Stimulated activated naive CD8-positive, alpha-beta T cell treated with anti-CD3 and anti-CD28 coated beads, Interleukin-15, Interleukin-2, amounts not matched to agents 100 ng/mL and 50 ng/mL, for 24 hours (primary cell): ENCODE data around the gene SNAP25.

Source experiments
- H3K27ac Mint-ChIP-seq: one replicate; pipeline ENCODE4 v1.8.0; 2021; ENCODE audit warnings: mild to moderate bottlenecking, mixed read lengths
- H3K27me3 Mint-ChIP-seq: one replicate; pipeline ENCODE4 v1.8.0; 2021; ENCODE audit warnings: mixed read lengths
- H3K36me3 Mint-ChIP-seq: one replicate; pipeline ENCODE4 v1.8.0; 2021; ENCODE audit warnings: low read depth, mixed read lengths
- H3K4me1 Mint-ChIP-seq: one replicate; pipeline ENCODE4 v1.8.0; 2021; ENCODE audit warnings: low read depth, mixed read lengths
- H3K4me3 Mint-ChIP-seq: one replicate; pipeline ENCODE4 v1.8.0; 2021; ENCODE audit warnings: mild to moderate bottlenecking, mixed read lengths
- H3K9me3 Mint-ChIP-seq: one replicate; pipeline ENCODE4 v1.8.0; 2021; ENCODE audit warnings: mixed read lengths

Gene SNAP25

GRCh38 chr20:10297684-10298240, 79.1 kb downstream of the SNAP25 start:
- Mint-ChIP-seq H3K27ac (no peak overlapping the region), H3K36me3 (no peaks in the 10 kb centered on the region), H3K4me3 (no peak overlapping the region), H3K27me3 (peaks cover 3% of the 10 kb centered on the region), H3K4me1 (no peaks in the 10 kb centered on the region), H3K9me3 (no peaks in the 10 kb centered on the region)

GRCh38 chr20:10300582-10301446, 82.2 kb downstream of the SNAP25 start:
- H3K27me3 Mint-ChIP-seq: peaks cover 3% of the 10 kb centered on the region
- H3K4me3 Mint-ChIP-seq: no peak overlapping the region
- no peaks in the 10 kb centered on the region for H3K36me3 Mint-ChIP-seq
- H3K27ac Mint-ChIP-seq: no peak overlapping the region
- H3K9me3 Mint-ChIP-seq: no peaks in the 10 kb centered on the region
- no peaks in the 10 kb centered on the region for H3K4me1 Mint-ChIP-seq

- Mint-ChIP-seq H3K4me3 (no peak overlapping the region), H3K36me3 (no peaks in the 10 kb centered on the region), H3K27ac (no peak overlapping the region), H3K9me3 (peaks cover 4% of the 10 kb centered on the region), H3K4me1 (peaks cover 9% of the 10 kb centered on the region), H3K27me3 (peaks cover 8% of the 10 kb centered on the region)
Measured at GRCh38 chr20:10303852-10304251, 85.2 kb downstream of the SNAP25 start.

DNA sequence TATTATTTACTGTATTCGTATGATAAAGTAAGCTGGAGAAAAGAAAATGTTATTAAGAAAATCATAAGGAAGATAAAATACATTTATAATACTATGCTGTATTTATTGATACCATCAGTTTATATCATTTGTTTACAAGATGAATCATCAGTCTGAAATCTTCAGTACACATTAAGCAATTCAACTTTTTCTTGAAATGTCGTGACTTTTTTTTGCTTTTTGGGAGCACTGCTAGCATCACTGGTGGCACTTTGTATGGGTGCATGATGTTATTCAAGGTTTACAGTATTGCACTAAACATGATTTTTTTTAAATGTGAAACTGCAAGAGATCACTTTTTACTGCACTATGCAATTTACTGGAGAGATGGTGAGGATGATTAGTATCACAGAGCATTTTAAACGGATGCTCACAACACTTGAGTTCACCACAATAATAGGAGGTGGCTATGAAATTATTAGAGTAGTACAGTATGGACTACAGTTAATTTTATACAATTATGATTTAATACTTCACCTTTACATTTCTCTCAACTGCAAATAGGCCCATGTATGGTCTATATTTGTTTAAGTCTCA, 85.9 kb downstream of the SNAP25 start:
- peaks cover 9% of the 10 kb centered on the region for H3K4me1 Mint-ChIP-seq
- H3K9me3 Mint-ChIP-seq: peaks cover 4% of the 10 kb centered on the region
- no peak overlapping the region for H3K27ac Mint-ChIP-seq
- peaks cover 9% of the 10 kb centered on the region for H3K27me3 Mint-ChIP-seq
- H3K36me3 Mint-ChIP-seq: no peaks in the 10 kb centered on the region
- H3K4me3 Mint-ChIP-seq: no peak overlapping the region

GRCh38 chr20:10306440-10307358, 88.1 kb downstream of the SNAP25 start:
- Mint-ChIP-seq H3K4me3 (no peak overlapping the region), H3K27ac (no peak overlapping the region), H3K36me3 (no peaks in the 10 kb centered on the region), H3K27me3 (peaks cover 13% of the 10 kb centered on the region), H3K9me3 (peaks cover 4% of the 10 kb centered on the region), H3K4me1 (peaks cover 9% of the 10 kb centered on the region)

GRCh38 chr20:10307359-10307735, 88.7 kb downstream of the SNAP25 start:
- no peaks in the 10 kb centered on the region for H3K36me3 Mint-ChIP-seq
- H3K4me1 Mint-ChIP-seq: peaks cover 9% of the 10 kb centered on the region
- no peak overlapping the region for H3K4me3 Mint-ChIP-seq
- peaks cover 4% of the 10 kb centered on the region for H3K9me3 Mint-ChIP-seq
- peaks cover 13% of the 10 kb centered on the region for H3K27me3 Mint-ChIP-seq
- H3K27ac Mint-ChIP-seq: no peak overlapping the region

GRCh38 chr20:10308652-10309051, 90.0 kb downstream of the SNAP25 start:
- Mint-ChIP-seq H3K9me3 (peaks cover 4% of the 10 kb centered on the region), H3K4me1 (peaks cover 9% of the 10 kb centered on the region), H3K36me3 (no peaks in the 10 kb centered on the region), H3K4me3 (no peak overlapping the region), H3K27me3 (peaks cover 13% of the 10 kb centered on the region), H3K27ac (no peak overlapping the region)

DNA sequence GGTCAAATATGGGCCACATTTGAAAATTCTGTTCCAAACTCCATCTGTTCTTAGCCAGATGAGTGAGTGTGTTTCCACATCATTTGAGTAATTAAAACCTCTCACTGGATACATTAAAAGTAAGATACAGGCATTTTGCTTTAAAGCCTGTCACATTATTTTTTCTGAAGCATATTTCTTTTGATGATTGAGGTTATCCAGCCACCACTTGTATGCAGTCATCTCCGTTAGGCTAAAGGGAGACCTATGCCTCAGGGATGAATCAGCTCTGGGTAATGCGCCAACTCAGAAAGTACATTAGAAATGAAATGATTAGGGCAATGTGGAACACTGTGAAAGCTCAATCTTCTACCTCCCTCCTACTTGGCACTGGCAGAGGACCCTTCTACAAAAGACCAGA, 90.7 kb downstream of the SNAP25 start:
- Mint-ChIP-seq H3K4me3 (no peak overlapping the region), H3K9me3 (peaks cover 4% of the 10 kb centered on the region), H3K4me1 (peaks cover 9% of the 10 kb centered on the region), H3K27ac (no peak overlapping the region), H3K36me3 (no peaks in the 10 kb centered on the region), H3K27me3 (peaks cover 16% of the 10 kb centered on the region)

GRCh38 chr20:10312111-10312510, 93.5 kb downstream of the SNAP25 start:
- peaks cover 28% of the 10 kb centered on the region for H3K27me3 Mint-ChIP-seq
- no peaks in the 10 kb centered on the region for H3K4me1 Mint-ChIP-seq
- H3K9me3 Mint-ChIP-seq: peaks cover 6% of the 10 kb centered on the region
- H3K4me3 Mint-ChIP-seq: no peak overlapping the region
- H3K27ac Mint-ChIP-seq: no peak overlapping the region
- H3K36me3 Mint-ChIP-seq: no peaks in the 10 kb centered on the region

DNA sequence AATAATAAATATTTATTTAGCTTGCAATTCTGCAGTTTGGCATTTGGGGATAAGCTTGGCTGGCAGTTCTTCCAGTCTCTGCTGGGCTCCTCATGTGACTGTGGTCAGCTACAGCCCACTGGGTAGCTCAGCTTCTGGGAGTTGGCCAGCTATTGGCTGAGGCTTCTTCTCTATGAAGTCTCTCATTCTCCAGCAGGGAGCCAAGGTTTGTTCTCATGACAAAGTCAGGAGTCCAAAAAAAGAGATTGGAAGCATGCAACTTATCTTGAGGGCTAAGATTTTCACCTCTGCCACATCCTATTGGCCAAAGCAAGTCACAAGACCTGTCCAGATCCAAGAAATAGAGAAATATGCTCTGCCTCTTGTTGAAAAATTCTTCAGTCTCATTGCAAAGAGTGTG, 94.6 kb downstream of the SNAP25 start:
- H3K27ac Mint-ChIP-seq: no peak overlapping the region
- H3K27me3 Mint-ChIP-seq: peaks cover 28% of the 10 kb centered on the region
- H3K9me3 Mint-ChIP-seq: peaks cover 8% of the 10 kb centered on the region
- no peaks in the 10 kb centered on the region for H3K36me3 Mint-ChIP-seq
- H3K4me1 Mint-ChIP-seq: no peaks in the 10 kb centered on the region
- H3K4me3 Mint-ChIP-seq: no peak overlapping the region

- no peaks in the 10 kb centered on the region for H3K4me1 Mint-ChIP-seq
- H3K4me3 Mint-ChIP-seq: no peak overlapping the region
- H3K27me3 Mint-ChIP-seq: peaks cover 24% of the 10 kb centered on the region
- H3K27ac Mint-ChIP-seq: no peak overlapping the region
- H3K36me3 Mint-ChIP-seq: no peaks in the 10 kb centered on the region
- H3K9me3 Mint-ChIP-seq: peaks cover 5% of the 10 kb centered on the region
Measured at GRCh38 chr20:10313701-10314100, 95.1 kb downstream of the SNAP25 start.

DNA sequence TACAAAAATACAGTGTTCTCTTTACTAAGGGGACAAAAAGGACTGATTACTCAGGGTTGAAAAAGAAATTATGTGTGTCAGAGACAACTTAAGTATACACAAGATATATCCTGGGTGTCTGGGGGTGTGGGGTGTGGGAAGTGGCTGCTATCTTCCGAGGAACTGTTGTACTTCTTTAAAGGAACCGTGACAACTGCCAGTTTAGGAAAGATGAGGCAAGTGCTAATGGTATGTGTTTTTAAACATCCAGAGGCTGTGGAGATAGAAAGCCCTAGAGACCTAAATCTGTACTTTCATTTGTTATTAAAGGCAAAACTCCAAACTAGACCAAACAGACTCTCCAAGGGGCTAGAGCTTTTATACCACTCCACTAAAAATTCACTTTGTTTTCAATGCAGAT, 95.6 kb downstream of the SNAP25 start:
- Mint-ChIP-seq H3K9me3 (peaks cover 4% of the 10 kb centered on the region), H3K27ac (no peak overlapping the region), H3K4me3 (no peak overlapping the region), H3K4me1 (no peaks in the 10 kb centered on the region), H3K27me3 (peaks cover 21% of the 10 kb centered on the region), H3K36me3 (no peaks in the 10 kb centered on the region)

GRCh38 chr20:10315138-10315537, 96.5 kb downstream of the SNAP25 start:
- Mint-ChIP-seq H3K9me3 (peaks cover 4% of the 10 kb centered on the region), H3K4me3 (no peak overlapping the region), H3K4me1 (no peaks in the 10 kb centered on the region), H3K36me3 (no peaks in the 10 kb centered on the region), H3K27me3 (peaks cover 17% of the 10 kb centered on the region), H3K27ac (no peak overlapping the region)

GRCh38 chr20:10316582-10316981, 98.0 kb downstream of the SNAP25 start:
- Mint-ChIP-seq H3K4me3 (no peak overlapping the region), H3K36me3 (no peaks in the 10 kb centered on the region), H3K27ac (no peak overlapping the region), H3K27me3 (peaks cover 15% of the 10 kb centered on the region), H3K9me3 (peaks cover 4% of the 10 kb centered on the region), H3K4me1 (no peaks in the 10 kb centered on the region)
